ENCODE results near the gene PCDHA2. TPM values are rescaled to one million over a fixed set of nuclear protein-coding genes. Genes with fewer than 3 reads are reported as not detected.
A peak's percentile ranks its signal among the peaks of the same experiment; 100 is the strongest.
"Not testable (repeated sequence)": the region's sequence is repeated elsewhere in the genome, so short reads cannot be mapped to it uniquely, and the experiment has no call there.

PCDHA2 gene
- total and polyA plus RNA-seq, 7 donors = 0.07 to 0.68 (median 0.30) TPM; not detected in 3

DNA sequence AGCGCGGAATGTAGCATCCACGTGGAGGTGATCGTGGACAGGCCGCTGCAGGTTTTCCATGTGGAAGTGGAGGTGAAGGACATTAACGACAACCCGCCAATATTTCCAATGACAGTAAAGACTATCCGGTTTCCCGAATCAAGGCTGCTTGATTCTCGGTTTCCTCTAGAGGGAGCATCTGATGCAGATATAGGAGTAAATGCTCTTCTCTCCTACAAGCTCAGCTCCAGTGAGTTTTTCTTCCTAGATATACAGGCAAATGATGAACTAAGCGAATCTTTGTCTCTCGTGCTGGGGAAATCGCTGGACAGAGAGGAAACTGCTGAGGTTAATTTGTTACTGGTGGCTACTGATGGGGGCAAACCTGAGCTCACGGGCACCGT lies 598 bp downstream of the PCDHA2 start:
- Histone ChIP-seq H3K27ac (no peak overlapping the region), H3K4me1 (no peaks in the 10 kb centered on the region), H3K4me3 (peak overlapping the region in 3 of 4 donors; percentile 16 to 28 (median 25)), H3K9me3 (peaks cover 0 to 31% (median 25%) of the 10 kb centered on the region in 4 donors), H3K27me3 (peaks cover 0 to 70% (median 0%) of the 10 kb centered on the region in 3 donors), H3K36me3 (no peaks in the 10 kb centered on the region)
- intact Hi-C loops (cut with DNase I) = no loop called here
- 26 to 47% methylated on average over 15 of the region's 15 CpGs for WGBS, 2 donors
- TF ChIP-seq POLR2AphosphoS5 (IDR thresholded peaks at IDR 0.05) (no peak), POLR2A (IDR thresholded peaks at IDR 0.05) (no peak), EP300 (IDR thresholded peaks at IDR 0.05) (no peak)
- no peak for DNase-seq

DNA sequence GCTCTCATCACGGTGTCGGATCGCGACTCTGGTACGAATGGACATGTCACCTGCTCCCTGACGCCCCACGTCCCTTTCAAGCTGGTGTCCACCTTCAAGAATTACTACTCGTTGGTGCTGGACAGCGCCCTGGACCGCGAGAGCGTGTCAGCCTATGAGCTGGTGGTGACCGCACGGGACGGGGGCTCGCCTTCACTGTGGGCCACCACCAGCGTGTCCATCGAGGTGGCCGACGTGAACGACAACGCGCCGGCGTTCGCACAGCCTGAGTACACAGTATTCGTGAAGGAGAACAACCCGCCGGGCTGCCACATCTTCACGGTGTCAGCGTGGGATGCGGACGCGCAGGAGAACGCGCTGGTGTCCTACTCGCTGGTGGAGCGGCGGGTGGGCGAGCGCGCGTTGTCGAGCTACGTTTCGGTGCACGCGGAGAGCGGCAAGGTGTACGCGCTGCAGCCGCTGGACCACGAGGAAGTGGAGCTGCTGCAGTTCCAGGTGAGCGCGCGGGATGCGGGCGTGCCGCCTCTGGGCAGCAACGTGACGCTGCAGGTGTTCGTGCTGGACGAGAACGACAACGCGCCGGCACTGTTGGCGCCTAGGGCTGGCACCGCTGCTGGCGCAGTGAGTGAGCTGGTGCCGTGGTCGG lies 1.5 kb downstream of the PCDHA2 start:
- Histone ChIP-seq H3K27me3 (peaks cover 0 to 72% (median 0%) of the 10 kb centered on the region in 3 donors), H3K9me3 (peaks cover 0 to 31% (median 27%) of the 10 kb centered on the region in 4 donors)
- H3K27ac ChIP-seq; intact Hi-C loops (cut with DNase I); H3K4me1 ChIP-seq; H3K4me3 ChIP-seq; H3K36me3 ChIP-seq; DNase-seq: not testable (repeated sequence)
- 65 to 80% methylated on average over 72 of the region's 72 CpGs for WGBS, 2 donors

DNA sequence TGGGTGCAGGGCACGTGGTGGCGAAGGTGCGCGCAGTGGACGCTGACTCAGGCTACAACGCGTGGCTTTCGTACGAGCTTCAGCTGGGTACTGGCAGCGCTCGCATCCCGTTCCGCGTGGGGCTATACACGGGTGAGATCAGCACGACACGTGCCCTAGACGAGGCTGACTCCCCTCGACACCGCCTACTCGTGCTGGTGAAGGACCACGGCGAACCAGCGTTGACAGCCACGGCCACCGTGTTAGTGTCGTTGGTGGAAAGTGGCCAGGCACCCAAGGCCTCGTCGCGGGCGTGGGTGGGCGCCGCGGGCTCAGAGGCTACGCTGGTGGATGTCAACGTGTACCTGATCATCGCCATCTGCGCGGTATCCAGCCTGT lies 2.1 kb downstream of the PCDHA2 start:
- H3K4me1 ChIP-seq = no peaks in the 10 kb centered on the region
- H3K27me3 ChIP-seq = peaks cover 0 to 77% (median 0%) of the 10 kb centered on the region in 3 donors
- no peaks in the 10 kb centered on the region for H3K36me3 ChIP-seq
- no peak overlapping the region for H3K4me3 ChIP-seq
- no peak for TF ChIP-seq POLR2A (IDR thresholded peaks at IDR 0.05)
- TF ChIP-seq POLR2AphosphoS5 (IDR thresholded peaks at IDR 0.05) = no peak
- TF ChIP-seq, protein P1, sequence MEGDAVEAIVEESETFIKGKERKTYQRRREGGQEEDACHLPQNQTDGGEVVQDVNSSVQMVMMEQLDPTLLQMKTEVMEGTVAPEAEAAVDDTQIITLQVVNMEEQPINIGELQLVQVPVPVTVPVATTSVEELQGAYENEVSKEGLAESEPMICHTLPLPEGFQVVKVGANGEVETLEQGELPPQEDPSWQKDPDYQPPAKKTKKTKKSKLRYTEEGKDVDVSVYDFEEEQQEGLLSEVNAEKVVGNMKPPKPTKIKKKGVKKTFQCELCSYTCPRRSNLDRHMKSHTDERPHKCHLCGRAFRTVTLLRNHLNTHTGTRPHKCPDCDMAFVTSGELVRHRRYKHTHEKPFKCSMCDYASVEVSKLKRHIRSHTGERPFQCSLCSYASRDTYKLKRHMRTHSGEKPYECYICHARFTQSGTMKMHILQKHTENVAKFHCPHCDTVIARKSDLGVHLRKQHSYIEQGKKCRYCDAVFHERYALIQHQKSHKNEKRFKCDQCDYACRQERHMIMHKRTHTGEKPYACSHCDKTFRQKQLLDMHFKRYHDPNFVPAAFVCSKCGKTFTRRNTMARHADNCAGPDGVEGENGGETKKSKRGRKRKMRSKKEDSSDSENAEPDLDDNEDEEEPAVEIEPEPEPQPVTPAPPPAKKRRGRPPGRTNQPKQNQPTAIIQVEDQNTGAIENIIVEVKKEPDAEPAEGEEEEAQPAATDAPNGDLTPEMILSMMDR (IDR thresholded peaks at IDR 0.05) = no peak
- no peak for TF ChIP-seq EP300 (IDR thresholded peaks at IDR 0.05)
- peaks cover 0 to 31% (median 29%) of the 10 kb centered on the region in 4 donors for H3K9me3 ChIP-seq
- intact Hi-C loops (cut with DNase I) = no loop called here
- H3K27ac ChIP-seq = no peak overlapping the region
- no peak for DNase-seq
- WGBS, 2 donors = 65 to 82% methylated on average over 39 of the region's 39 CpGs

DNA sequence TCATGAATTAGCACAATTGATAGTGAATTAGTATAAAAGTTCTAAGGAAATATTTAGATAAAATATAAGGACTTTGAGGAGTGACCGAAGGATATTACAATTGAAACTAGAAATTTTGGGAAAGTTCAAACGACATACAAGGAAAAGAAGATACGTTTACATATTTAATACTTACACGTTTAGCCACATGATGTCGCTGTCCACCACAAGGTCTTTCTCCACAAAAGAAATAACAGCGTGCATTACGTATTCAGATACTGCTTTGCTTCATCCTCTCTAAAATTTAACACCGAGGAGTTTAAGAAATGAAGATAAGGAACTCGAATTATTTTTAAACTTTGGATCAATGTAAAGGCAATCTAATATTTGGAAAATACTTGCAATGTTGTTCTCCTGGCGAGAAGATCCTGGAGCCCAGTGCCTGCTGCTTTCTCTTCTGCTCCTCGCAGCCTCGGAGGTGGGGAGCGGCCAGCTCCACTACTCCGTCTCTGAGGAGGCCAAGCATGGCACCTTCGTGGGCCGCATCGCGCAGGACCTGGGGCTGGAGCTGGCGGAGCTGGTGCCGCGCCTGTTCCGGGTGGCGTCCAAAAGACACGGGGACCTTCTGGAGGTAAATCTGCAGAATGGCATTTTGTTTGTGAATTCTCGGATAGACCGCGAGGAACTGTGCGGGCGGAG lies 6.3 kb downstream of the PCDHA2 start, which contains the start of gene PCDHA3:
TSS of gene PCDHA3 (plus strand) at position 242 of the 678 bp plus-strand sequence.
- Histone ChIP-seq H3K36me3 (no peaks in the 10 kb centered on the region), H3K27ac (peak within 1 kb of the TSS in 1 of 4 donors; percentile 51), H3K4me1 (no peaks in the 10 kb centered on the region), H3K9me3 (peaks cover 0 to 25% (median 15%) of the 10 kb centered on the region in 4 donors), H3K4me3 (peak within 1 kb of the TSS in 3 of 4 donors; percentile 34 to 43 (median 42)), H3K27me3 (peaks cover 0 to 73% (median 0%) of the 10 kb centered on the region in 3 donors)
- no peak for TF ChIP-seq POLR2A (IDR thresholded peaks at IDR 0.05)
- TF ChIP-seq, protein P1 (IDR thresholded peaks at IDR 0.05) = peak in 1 of 4 experiments; percentile 11
- intact Hi-C loops (cut with DNase I) = no loop called here
- 24 to 55% methylated on average over 29 of the region's 29 CpGs for WGBS, 2 donors
- no peak for DNase-seq

DNA sequence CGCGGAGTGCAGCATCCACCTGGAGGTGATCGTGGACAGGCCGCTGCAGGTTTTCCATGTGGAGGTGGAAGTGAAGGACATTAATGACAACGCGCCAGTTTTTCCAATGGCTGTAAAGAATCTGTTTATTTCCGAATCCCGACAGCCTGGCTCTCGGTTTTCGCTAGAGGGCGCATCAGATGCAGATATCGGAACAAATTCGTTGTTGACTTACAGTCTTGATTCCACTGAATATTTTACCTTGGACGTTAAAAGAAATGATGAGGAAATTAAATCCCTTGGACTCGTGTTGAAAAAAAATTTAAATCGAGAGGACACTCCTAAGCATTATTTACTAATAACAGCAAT lies 6.8 kb downstream of the PCDHA2 start:
- 18 to 48% methylated on average over 16 of the region's 16 CpGs for WGBS, 2 donors
- Histone ChIP-seq H3K36me3 (no peaks in the 10 kb centered on the region), H3K4me1 (no peaks in the 10 kb centered on the region), H3K4me3 (peak overlapping the region in 3 of 4 donors; percentile 34 to 43 (median 42)), H3K9me3 (peaks cover 0 to 20% (median 11%) of the 10 kb centered on the region in 4 donors), H3K27me3 (peaks cover 0 to 68% (median 0%) of the 10 kb centered on the region in 3 donors), H3K27ac (peak overlapping the region in 1 of 4 donors; percentile 51)
- TF ChIP-seq EP300 (IDR thresholded peaks at IDR 0.05) (no peak), POLR2AphosphoS5 (IDR thresholded peaks at IDR 0.05) (no peak), POLR2A (IDR thresholded peaks at IDR 0.05) (no peak)
- TF ChIP-seq, protein P1 (IDR thresholded peaks at IDR 0.05) = no peak
- intact Hi-C loops (cut with DNase I) = no loop called here
- no peak for DNase-seq

DNA sequence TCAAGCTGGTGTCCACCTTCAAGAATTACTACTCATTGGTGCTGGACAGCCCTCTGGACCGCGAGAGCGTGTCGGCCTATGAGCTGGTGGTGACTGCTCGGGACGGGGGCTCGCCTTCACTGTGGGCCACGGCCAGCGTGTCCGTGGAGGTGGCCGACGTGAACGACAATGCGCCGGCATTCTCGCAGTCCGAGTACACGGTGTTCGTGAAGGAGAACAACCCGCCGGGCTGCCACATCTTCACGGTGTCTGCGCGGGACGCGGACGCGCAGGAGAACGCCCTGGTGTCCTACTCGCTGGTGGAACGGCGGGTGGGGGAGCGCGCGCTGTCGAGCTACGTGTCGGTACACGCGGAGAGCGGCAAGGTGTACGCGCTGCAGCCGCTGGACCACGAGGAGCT lies 7.7 kb downstream of the PCDHA2 start:
- H3K36me3 ChIP-seq; H3K27ac ChIP-seq; DNase-seq; H3K4me1 ChIP-seq; intact Hi-C loops (cut with DNase I); H3K4me3 ChIP-seq: not testable (repeated sequence)
- WGBS, 2 donors = 57 to 80% methylated on average over 45 of the region's 45 CpGs
- H3K27me3 ChIP-seq = peaks cover 0 to 60% (median 0%) of the 10 kb centered on the region in 3 donors
- peaks cover 0 to 18% (median 7%) of the 10 kb centered on the region in 4 donors for H3K9me3 ChIP-seq
